ENCODE results near the gene GPC6. TPM values are rescaled to one million over a fixed set of nuclear protein-coding genes. Genes with fewer than 3 reads are reported as not detected.

GPC6 gene
- total and polyA plus RNA-seq, 4 donors, result 5.9 to 29.1 (median 18.2) TPM

GRCh38 chr13:94057618-94058186 is 831.1 kb downstream of the GPC6 start:
- no peaks in the 10 kb centered on the region for H3K9me3 ChIP-seq (ENCODE audit: control insufficient read depth in 4 of 4, low read length in 3 of 4)
- no peaks in the 10 kb centered on the region for H3K36me3 ChIP-seq (ENCODE audit: control insufficient read depth in 4 of 4, insufficient read depth in 3 of 4, low read depth in 1 of 4, low read length in 3 of 4)
- TF ChIP-seq REST (IDR thresholded peaks at IDR 0.05), result no peak
- no peak for TF ChIP-seq CTCF (IDR thresholded peaks at IDR 0.05; ENCODE audit: low read depth, low read length, missing input control)
- TF ChIP-seq ATF3 (IDR thresholded peaks at IDR 0.05), result no peak
- TF ChIP-seq EGR1 (IDR thresholded peaks at IDR 0.05; ENCODE audit: low read depth in 2 of 2), result no peak
- TF ChIP-seq RXRA (IDR thresholded peaks at IDR 0.05), result no peak
- TF ChIP-seq SP1 (IDR thresholded peaks at IDR 0.05), result no peak
- TF ChIP-seq MAX (IDR thresholded peaks at IDR 0.05), result no peak
- TF ChIP-seq YY1 (IDR thresholded peaks at IDR 0.05), result no peak
- TF ChIP-seq FOXA2 (IDR thresholded peaks at IDR 0.05), result no peak
- TF ChIP-seq FOXA1 (IDR thresholded peaks at IDR 0.05), result no peak
- H3K4me1 ChIP-seq (ENCODE audit: control insufficient read depth in 4 of 4, insufficient read depth in 4 of 4, low read length in 3 of 4), result no peaks in the 10 kb centered on the region
- no peak overlapping the region for H3K27ac ChIP-seq (ENCODE audit: low read depth in 1 of 2, low read length in 2 of 2)
- no peak for DNase-seq (ENCODE audit: low spot score)
- no peaks in the 10 kb centered on the region for H3K27me3 ChIP-seq (ENCODE audit: control insufficient read depth in 4 of 4, insufficient read depth in 4 of 4, low read length in 3 of 4)
- 92% methylated on average over 2 of the region's 2 CpGs for WGBS
- no peak overlapping the region for H3K4me3 ChIP-seq (ENCODE audit: low read depth in 1 of 3, low read length in 3 of 3)
- no peak overlapping the region for H3K9ac ChIP-seq (ENCODE audit: low read depth in 1 of 2, low read length in 2 of 2)

GRCh38 chr13:94058821-94059360 is 832.3 kb downstream of the GPC6 start:
- Histone ChIP-seq H3K4me1 (ENCODE audit: control insufficient read depth in 4 of 4, insufficient read depth in 4 of 4, low read length in 3 of 4) (no peaks in the 10 kb centered on the region), H3K36me3 (ENCODE audit: control insufficient read depth in 4 of 4, insufficient read depth in 3 of 4, low read depth in 1 of 4, low read length in 3 of 4) (no peaks in the 10 kb centered on the region), H3K9ac (ENCODE audit: low read depth in 1 of 2, low read length in 2 of 2) (no peak overlapping the region), H3K27ac (ENCODE audit: low read depth in 1 of 2, low read length in 2 of 2) (no peak overlapping the region), H3K4me3 (ENCODE audit: low read depth in 1 of 3, low read length in 3 of 3) (no peak overlapping the region), H3K27me3 (ENCODE audit: control insufficient read depth in 4 of 4, insufficient read depth in 4 of 4, low read length in 3 of 4) (no peaks in the 10 kb centered on the region), H3K9me3 (ENCODE audit: control insufficient read depth in 4 of 4, low read length in 3 of 4) (no peaks in the 10 kb centered on the region)
- no peak for DNase-seq (ENCODE audit: low spot score)
- TF ChIP-seq HNF4A (conservative IDR thresholded peaks at IDR 0.05), result no peak
- no peak for TF ChIP-seq JUND (IDR thresholded peaks at IDR 0.05)
- 78% methylated on average over 2 of the region's 2 CpGs for WGBS

GRCh38 chr13:94061301-94061700 is 834.7 kb downstream of the GPC6 start:
- H3K27ac ChIP-seq (ENCODE audit: low read depth in 1 of 2, low read length in 2 of 2), result no peak overlapping the region
- H3K36me3 ChIP-seq (ENCODE audit: control insufficient read depth in 4 of 4, insufficient read depth in 3 of 4, low read depth in 1 of 4, low read length in 3 of 4), result no peaks in the 10 kb centered on the region
- no peaks in the 10 kb centered on the region for H3K9me3 ChIP-seq (ENCODE audit: control insufficient read depth in 4 of 4, low read length in 3 of 4)
- 90% methylated on average over 1 of the region's 1 CpG for WGBS
- no peak for DNase-seq (ENCODE audit: low spot score)
- H3K4me3 ChIP-seq (ENCODE audit: low read depth in 1 of 3, low read length in 3 of 3), result no peak overlapping the region
- TF ChIP-seq TAF1 (conservative IDR thresholded peaks at IDR 0.05), result no peak
- TF ChIP-seq MAX (IDR thresholded peaks at IDR 0.05), result no peak
- H3K27me3 ChIP-seq (ENCODE audit: control insufficient read depth in 4 of 4, insufficient read depth in 4 of 4, low read length in 3 of 4), result no peaks in the 10 kb centered on the region
- no peaks in the 10 kb centered on the region for H3K4me1 ChIP-seq (ENCODE audit: control insufficient read depth in 4 of 4, insufficient read depth in 4 of 4, low read length in 3 of 4)
- no peak overlapping the region for H3K9ac ChIP-seq (ENCODE audit: low read depth in 1 of 2, low read length in 2 of 2)

Data from liver (tissue), 9 donors.